Heart left ventricle (tissue), 16 donors: ENCODE results near the gene UNC119. TPM values are rescaled to one million over a fixed set of nuclear protein-coding genes. Genes with fewer than 3 reads are reported as not detected.

ENCODE experiments used
- ATAC-seq, 4 donors: fragments of 200-7000 bp; cut with Tn5 transposase; one replicate each; pipeline ENCODE4 v1.9.1; 2020 to 2022; ENCODE audit warnings: moderate library complexity in 4 of 4, mild to moderate bottlenecking in 3 of 4, moderate number of reproducible peaks in 1 of 4
- DNase-seq, 5 donors: peaks; one replicate each; pipeline ENCODE4 v3.0.0-alpha.2; 2020
- H3K27ac ChIP-seq, 12 donors: fragments of 200-600 bp; sonication (generic) in 4 of 12; one replicate each; pipeline versions ENCODE4 v1.5.0 to v1.8.0; 2016 to 2022; ENCODE audit warnings: mild to moderate bottlenecking in 2 of 12
- H3K27me3 ChIP-seq, 9 donors: fragments of 200-600 bp; sonication (generic) in 2 of 9; one replicate each; pipeline versions ENCODE4 v1.5.1 to v1.8.0; 2016 to 2022; ENCODE audit warnings: mild to moderate bottlenecking in 3 of 9
- H3K36me3 ChIP-seq, 9 donors: fragments of 200-600 bp; sonication (generic) in 2 of 9; one replicate each; pipeline versions ENCODE4 v1.5.0 to v1.8.0; 2018 to 2022; ENCODE audit warnings: mild to moderate bottlenecking in 2 of 9
- H3K4me1 ChIP-seq, 12 donors: fragments of 200-600 bp; sonication (generic) in 4 of 12; one replicate each; pipeline versions ENCODE4 v1.5.0 to v1.8.0; 2016 to 2022; ENCODE audit warnings: mild to moderate bottlenecking in 3 of 12
- H3K4me3 ChIP-seq, 12 donors: fragments of 200-600 bp; sonication (generic) in 4 of 12; one replicate each; pipeline versions ENCODE4 v1.5.0 to v1.8.0; 2017 to 2022; ENCODE audit warnings: mild to moderate bottlenecking in 9 of 12, moderate library complexity in 4 of 12
- H3K9me3 ChIP-seq, 12 donors: fragments of 200-600 bp; sonication (generic) in 4 of 12; one replicate each; pipeline versions ENCODE4 v1.5.0 to v1.8.0; 2016 to 2022; ENCODE audit warnings: mild to moderate bottlenecking in 1 of 12
- POLR2A ChIP-seq, 2 donors: fragments of 450-650 bp; IDR thresholded peaks; one replicate each; pipeline ENCODE4 v1.6.1; 2017; ENCODE audit warnings: antibody characterized with exemption in 2 of 2, mild to moderate bottlenecking in 2 of 2, moderate library complexity in 2 of 2
- WGBS, 4 donors: extraction: QIAGEN DNeasy Blood & Tissue Kit in 2 of 4; methylation state at CpG; one replicate each; pipeline versions ENCODE4 v1.1.5 to v1.1.7; 2013 to 2018; 5-methylcytosine and 5-hydroxymethylcytosine counted together
- intact Hi-C, 10 donors: fragments of 100-400 bp; cut with DNase I; formaldehyde crosslinking; loops; one replicate each; pipeline versions ENCODE4 v1.11.1 to v1.14.2; 2022
- polyA plus RNA-seq, 2 donors: library from polyadenylated mRNA; stranded (reverse); fragments of 200-250 nt; gene quantifications; one replicate each; pipeline ENCODE4 v1.2.3, GENCODE V29; 2013
- total RNA-seq, 9 donors: library from RNA; depleted of rRNA in 2 of 9; stranded (reverse); fragments of >200 nt in 2 of 9; fragmentation: NEBNext Ultra II Directional in 3 of 9; extraction: Animal tissue kit (Norgen Biotek cat#: 25700) in 3 of 9; gene quantifications; one replicate each; pipeline versions ENCODE4 v1.1.0 to v1.2.4, GENCODE V29; 2016 to 2023
- TF ChIP-seq, protein P1 (sequence below), 12 donors: fragments of 200-600 bp; sonication (generic) in 4 of 12; IDR thresholded peaks; one replicate each; pipeline versions ENCODE4 v1.5.0 to v1.8.0; 2018 to 2022; ENCODE audit warnings: antibody characterized with exemption in 12 of 12, mild to moderate bottlenecking in 5 of 12
- donor health status: ischemic (EF 13 %, LVEDD 7.1; RV severe dilation, severe dysfunction).
- donor health status: healthy with polysubstance abuse.
- donor health status: DM: no; HTN: yes; CAD: no.
- donor health status: DM: no; HTN: no; CAD: no.
- donor health status: ischemic (EF 25% LVEDD 6.9; RV normal size, moderate dysfunction).
- donor health status: ischemic (EF 25% LVEDD 5.7; RV mildly dilated, moderate dysfunction).
- donor health status: healthy.
- donor health status: DM: yes; HTN: yes; CAD: no.
- donor health status: ischemic (EF 35%, LVEDD 5.7; RV mildly dilated, moderate dysfunction).
- donor health status: nonischemic (EF 11% LVEDD 7.7; RV severe dilation, severe dysfunction).
- donor health status: DM: yes; HTN: yes; CAD: no.
- donor health status: PGD.
- donor health status: ischemic (EF 29% LVEDD 5.4; RV normal size, mild dysfunction).
- donor health status: nonischemic (EF 23%, LVEDD 6.1; RV moderate dilation, normal function).

Gene UNC119
- total and polyA plus RNA-seq, 11 donors = 12.8 to 30.7 (median 19.2) TPM

DNA sequence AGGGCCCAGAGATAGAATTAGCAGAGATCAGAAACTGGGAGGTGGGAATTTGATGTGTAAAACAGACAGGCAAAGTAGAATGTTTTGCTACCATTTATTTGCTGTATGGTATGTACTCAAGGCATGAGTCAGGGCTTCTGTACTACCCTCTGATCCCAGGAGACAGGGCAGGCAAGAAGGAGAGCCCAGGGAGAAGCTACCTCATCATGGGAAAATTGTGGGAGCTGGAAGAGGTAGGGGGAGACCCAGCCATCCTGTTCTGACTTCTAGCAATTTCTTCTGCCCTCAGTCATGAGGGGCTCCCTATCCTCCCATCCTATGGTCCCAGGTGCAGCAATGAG, 20.6 kb upstream of the UNC119 start:
- Histone ChIP-seq H3K4me1 (peaks cover 0 to 60% (median 29%) of the 10 kb centered on the region in 12 donors), H3K9me3 (no peaks in the 10 kb centered on the region), H3K27ac (no peak overlapping the region), H3K27me3 (no peaks in the 10 kb centered on the region), H3K36me3 (peaks cover 0 to 20% (median 4%) of the 10 kb centered on the region in 9 donors), H3K4me3 (no peak overlapping the region)
- intact Hi-C loops = loop anchor here in 1 of 10 donors (5.0 kb wide), 1 partner anchor 74 kb away; the partner anchor contains the start of gene BLTP2
- no peak for TF ChIP-seq POLR2A (IDR thresholded peaks at IDR 0.05)
- TF ChIP-seq, protein P1, sequence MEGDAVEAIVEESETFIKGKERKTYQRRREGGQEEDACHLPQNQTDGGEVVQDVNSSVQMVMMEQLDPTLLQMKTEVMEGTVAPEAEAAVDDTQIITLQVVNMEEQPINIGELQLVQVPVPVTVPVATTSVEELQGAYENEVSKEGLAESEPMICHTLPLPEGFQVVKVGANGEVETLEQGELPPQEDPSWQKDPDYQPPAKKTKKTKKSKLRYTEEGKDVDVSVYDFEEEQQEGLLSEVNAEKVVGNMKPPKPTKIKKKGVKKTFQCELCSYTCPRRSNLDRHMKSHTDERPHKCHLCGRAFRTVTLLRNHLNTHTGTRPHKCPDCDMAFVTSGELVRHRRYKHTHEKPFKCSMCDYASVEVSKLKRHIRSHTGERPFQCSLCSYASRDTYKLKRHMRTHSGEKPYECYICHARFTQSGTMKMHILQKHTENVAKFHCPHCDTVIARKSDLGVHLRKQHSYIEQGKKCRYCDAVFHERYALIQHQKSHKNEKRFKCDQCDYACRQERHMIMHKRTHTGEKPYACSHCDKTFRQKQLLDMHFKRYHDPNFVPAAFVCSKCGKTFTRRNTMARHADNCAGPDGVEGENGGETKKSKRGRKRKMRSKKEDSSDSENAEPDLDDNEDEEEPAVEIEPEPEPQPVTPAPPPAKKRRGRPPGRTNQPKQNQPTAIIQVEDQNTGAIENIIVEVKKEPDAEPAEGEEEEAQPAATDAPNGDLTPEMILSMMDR (IDR thresholded peaks at IDR 0.05) = no peak
- DNase-seq (no peak), ATAC-seq (no peak)

DNA sequence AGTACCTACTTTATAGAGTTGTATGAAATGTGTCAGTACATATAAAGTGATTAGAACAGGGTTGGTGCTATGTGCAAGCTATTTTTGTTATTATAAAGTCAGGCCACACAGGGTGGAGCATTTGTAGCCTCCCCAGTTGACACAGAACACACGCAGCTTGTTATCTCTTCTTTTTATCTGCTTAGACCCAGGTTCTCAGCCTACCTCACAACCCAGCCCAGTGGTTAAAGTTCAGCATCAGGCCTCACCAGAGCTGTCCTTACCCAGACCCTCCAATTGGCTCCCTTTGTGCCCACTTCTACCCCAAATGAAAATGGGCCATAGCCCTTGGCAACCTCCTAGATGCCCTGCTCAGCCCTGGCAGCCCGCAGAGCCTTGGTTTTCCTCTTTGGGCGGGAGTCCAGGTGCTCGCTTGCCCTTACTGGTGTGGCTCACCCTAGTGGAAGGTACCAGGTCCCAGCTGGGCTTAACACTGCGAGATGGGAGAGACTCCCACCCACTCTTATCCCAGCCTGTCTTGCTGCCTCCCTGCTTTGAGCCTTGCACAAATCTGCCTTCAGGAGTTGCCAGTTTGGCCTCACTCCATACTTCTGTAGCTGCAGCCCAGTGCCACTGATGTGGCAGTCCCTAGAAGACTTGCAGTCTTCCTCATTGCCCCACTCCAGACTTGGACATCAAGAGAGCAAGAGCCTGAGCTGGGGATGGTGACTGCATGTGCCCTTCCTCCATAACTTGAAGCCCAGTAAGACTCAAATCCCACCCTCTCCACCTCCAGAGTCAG, 20.0 kb upstream of the UNC119 start:
- Histone ChIP-seq H3K4me1 (peaks cover 0 to 60% (median 29%) of the 10 kb centered on the region in 12 donors), H3K27ac (peak overlapping the region in 11 of 12 donors; percentile 67 to 93 (median 81)), H3K27me3 (no peaks in the 10 kb centered on the region), H3K9me3 (no peaks in the 10 kb centered on the region), H3K36me3 (peaks cover 0 to 22% (median 3%) of the 10 kb centered on the region in 9 donors), H3K4me3 (peak overlapping the region in 10 of 12 donors; percentile 73 to 100 (median 94))
- intact Hi-C loops = loop anchor here in 1 of 10 donors (5.0 kb wide), 1 partner anchor 75 kb away; the partner anchor contains the start of gene BLTP2
- ATAC-seq = no peak
- 56 to 61% (median 60%) methylated on average over 5 of the region's 5 CpGs for WGBS, 4 donors
- DNase-seq = peak in 1 of 5 donors; percentile 34
- TF ChIP-seq, protein P1 (IDR thresholded peaks at IDR 0.05) = no peak
- no peak for TF ChIP-seq POLR2A (IDR thresholded peaks at IDR 0.05)

DNA sequence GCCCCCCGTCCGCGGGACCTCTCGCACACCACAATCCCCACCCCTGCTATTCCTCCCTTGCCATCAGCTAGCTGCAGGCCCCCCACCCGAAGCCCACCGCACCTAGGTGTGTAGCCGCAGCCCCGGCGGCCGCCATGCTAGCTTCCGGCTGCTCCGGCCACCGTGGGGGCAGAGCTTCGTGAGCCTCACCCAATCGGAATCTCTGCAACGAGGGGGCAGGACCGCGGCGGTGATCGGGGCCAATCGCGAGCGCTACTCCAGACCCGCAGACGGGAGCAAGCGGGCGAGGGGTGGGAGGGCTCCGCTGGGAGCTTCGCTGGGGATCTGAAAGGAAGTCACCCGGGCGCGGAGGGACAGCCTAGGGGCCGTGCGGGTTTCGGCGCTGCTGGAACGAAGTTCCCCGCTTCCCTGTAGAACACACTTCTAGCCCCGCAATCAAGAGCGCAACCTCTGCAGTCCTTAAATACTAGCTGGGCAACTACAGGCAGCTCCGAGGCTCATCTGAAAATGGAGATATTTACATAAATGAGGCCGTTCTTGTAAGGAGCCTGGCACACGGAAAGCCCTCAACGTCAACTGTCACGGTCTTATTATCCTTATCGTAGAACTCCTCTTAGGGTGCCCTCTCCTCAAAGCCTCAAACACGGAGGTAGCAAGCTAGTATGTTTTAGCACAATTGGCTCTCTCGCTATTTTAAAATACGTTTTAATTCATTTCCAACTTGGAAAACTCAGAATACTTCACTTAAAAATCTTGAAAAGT, 19.1 kb upstream of the UNC119 start, which contains the start of gene PIGS:
PIGS (minus strand) TSS at position 164 of the 762 bp plus-strand sequence; CDS start at position 136, 28 bp downstream.
- TF ChIP-seq, protein P1 (IDR thresholded peaks at IDR 0.05) = peak in 1 of 12 donors; percentile 14
- TF ChIP-seq POLR2A (IDR thresholded peaks at IDR 0.05) = peak in 1 of 2 donors; percentile 89
- WGBS, 4 donors = 0 to 1% (median 1%) methylated on average over 24 to 49 of the region's 49 CpGs
- peaks cover 0 to 53% (median 24%) of the 10 kb centered on the region in 12 donors for H3K4me1 ChIP-seq

More for the DNA sequence above, 19.1 kb upstream of the UNC119 start, which contains the start of gene PIGS:
- intact Hi-C loops = loop anchor here in 2 of 10 donors (2.0 to 5.0 kb wide), 2 partner anchors 19 to 76 kb away; partner anchors contain the start of genes BLTP2 (in 1 of the 2) and UNC119 (in 1 of the 2)
- Histone ChIP-seq H3K36me3 (peaks cover 0 to 24% (median 10%) of the 10 kb centered on the region in 9 donors), H3K27me3 (no peaks in the 10 kb centered on the region), H3K4me3 (peak within 1 kb of the TSS; percentile 73 to 100 (median 92)), H3K27ac (peak within 1 kb of the TSS in 11 of 12 donors; percentile 75 to 93 (median 81)), H3K9me3 (no peaks in the 10 kb centered on the region)
- ATAC-seq (peak; percentile 91 to 95 (median 92)), DNase-seq (peak; percentile 96 to 98 (median 97))
